PFSK-1 (cell line): ENCODE data around the gene ALDH3A1.

Experiments used
- FOXP2 ChIP-seq: optimal IDR thresholded peaks from 2 replicates; pipeline ENCODE3; 2011; ENCODE audit warnings: borderline replicate concordance, control low read depth, inconsistent platforms; ENCODE audit not compliant: insufficient read depth; ENCODE audit errors: extremely low read length, extremely low read depth
- POLR2AphosphoS5 ChIP-seq: IDR thresholded peaks from 2 replicates; pipeline ENCODE4 v1.6.1; 2012; ENCODE audit warnings: low read depth, mild to moderate bottlenecking, control low read depth, low read length, moderate library complexity
- SIN3A ChIP-seq: IDR thresholded peaks from 2 replicates; pipeline ENCODE4 v1.6.1; 2012; ENCODE audit warnings: mild to moderate bottlenecking, low read length, moderate library complexity, borderline replicate concordance; ENCODE audit not compliant: insufficient read depth
- TAF1 ChIP-seq: IDR thresholded peaks from 2 replicates; pipeline ENCODE4 v1.6.1; 2012; ENCODE audit warnings: low read length, control low read depth, borderline replicate concordance; ENCODE audit not compliant: insufficient read depth
- TF ChIP-seq, protein P1 (sequence below), 2 experiments: IDR thresholded peaks; 2 replicates each; pipeline versions ENCODE4 v1.6.1 to v1.8.0; 2011 to 2012; ENCODE audit warnings: low read depth in 2 of 2, low read length in 2 of 2, control low read depth in 1 of 2, inconsistent platforms in 1 of 2, mild to moderate bottlenecking in 1 of 2, moderate library complexity in 1 of 2; ENCODE audit not compliant: insufficient read depth in 1 of 2

Gene ALDH3A1

DNA sequence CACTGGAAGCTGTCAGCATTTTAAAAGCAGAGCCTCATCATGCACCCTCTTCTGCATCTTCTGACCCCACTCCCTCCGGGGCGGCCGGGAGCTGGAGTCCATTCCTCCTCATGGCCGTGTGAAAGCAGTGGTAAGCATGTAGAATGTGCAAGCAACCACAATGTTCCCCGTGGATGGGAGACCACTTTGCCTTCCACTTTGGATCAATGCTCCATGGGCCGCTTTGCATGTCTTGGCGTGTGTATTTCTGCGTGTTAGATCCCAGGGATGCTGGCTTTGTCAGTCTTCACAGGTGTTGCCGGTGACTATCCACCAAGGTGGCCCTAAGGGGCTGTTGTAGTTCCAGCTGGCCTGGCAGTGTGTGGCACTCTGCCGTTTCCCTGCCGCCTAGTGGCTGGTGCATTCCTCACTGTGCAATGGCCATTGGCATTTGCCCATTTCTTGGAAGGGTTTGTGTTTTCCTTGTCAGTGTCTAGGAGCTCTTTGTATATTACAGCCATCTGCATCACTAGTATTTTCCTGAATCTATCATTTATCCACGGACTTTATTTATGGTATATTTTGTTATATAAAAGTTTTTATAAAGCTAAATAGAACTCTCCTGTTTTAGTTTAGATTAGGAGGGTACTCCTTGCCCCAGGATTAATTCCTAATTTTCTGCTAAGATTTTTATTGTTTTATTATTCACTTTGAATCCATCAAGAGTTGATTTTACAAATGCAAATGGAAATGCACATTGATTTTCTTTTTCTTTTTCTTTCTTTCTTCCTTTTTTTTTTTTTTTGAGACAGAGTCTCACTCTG lies 5.8 kb upstream of the ALDH3A1 start:
- TF ChIP-seq, protein P1, sequence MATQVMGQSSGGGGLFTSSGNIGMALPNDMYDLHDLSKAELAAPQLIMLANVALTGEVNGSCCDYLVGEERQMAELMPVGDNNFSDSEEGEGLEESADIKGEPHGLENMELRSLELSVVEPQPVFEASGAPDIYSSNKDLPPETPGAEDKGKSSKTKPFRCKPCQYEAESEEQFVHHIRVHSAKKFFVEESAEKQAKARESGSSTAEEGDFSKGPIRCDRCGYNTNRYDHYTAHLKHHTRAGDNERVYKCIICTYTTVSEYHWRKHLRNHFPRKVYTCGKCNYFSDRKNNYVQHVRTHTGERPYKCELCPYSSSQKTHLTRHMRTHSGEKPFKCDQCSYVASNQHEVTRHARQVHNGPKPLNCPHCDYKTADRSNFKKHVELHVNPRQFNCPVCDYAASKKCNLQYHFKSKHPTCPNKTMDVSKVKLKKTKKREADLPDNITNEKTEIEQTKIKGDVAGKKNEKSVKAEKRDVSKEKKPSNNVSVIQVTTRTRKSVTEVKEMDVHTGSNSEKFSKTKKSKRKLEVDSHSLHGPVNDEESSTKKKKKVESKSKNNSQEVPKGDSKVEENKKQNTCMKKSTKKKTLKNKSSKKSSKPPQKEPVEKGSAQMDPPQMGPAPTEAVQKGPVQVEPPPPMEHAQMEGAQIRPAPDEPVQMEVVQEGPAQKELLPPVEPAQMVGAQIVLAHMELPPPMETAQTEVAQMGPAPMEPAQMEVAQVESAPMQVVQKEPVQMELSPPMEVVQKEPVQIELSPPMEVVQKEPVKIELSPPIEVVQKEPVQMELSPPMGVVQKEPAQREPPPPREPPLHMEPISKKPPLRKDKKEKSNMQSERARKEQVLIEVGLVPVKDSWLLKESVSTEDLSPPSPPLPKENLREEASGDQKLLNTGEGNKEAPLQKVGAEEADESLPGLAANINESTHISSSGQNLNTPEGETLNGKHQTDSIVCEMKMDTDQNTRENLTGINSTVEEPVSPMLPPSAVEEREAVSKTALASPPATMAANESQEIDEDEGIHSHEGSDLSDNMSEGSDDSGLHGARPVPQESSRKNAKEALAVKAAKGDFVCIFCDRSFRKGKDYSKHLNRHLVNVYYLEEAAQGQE (IDR thresholded peaks at IDR 0.05; ENCODE audit: insufficient read depth in 1 of 2, low read depth in 2 of 2, low read length in 2 of 2) = no peak
- TF ChIP-seq TAF1 (no peak), FOXP2 (no peak), POLR2AphosphoS5 (no peak), SIN3A (no peak)

DNA sequence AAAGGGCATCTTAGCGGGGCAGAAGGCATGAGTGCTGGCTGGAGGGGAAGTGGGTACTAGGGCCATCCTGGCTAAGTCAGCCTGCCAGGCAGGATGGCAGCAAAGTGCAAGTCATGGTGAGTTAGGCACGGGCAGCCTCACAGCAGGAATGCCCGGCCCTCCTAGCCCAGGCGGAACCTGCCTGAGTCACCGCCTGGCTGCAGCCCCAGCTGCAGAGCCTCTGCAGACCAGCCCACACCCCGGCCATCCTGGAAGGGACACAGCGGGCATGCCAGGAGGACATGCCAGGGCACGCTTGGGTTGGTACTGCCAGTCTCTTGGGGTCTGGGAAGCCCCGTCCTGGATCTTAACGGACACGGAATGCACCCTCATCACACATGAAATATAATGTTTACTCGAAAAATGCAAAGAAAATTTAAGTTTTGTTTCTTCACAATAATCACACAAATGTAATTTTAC lies 5.0 kb upstream of the ALDH3A1 start:
- no peak for TF ChIP-seq SIN3A
- TF ChIP-seq FOXP2 = no peak
- TF ChIP-seq POLR2AphosphoS5 = no peak
- no peak for TF ChIP-seq TAF1
- TF ChIP-seq, protein P1 (IDR thresholded peaks at IDR 0.05; ENCODE audit: insufficient read depth in 1 of 2, low read depth in 2 of 2, low read length in 2 of 2) = no peak

DNA sequence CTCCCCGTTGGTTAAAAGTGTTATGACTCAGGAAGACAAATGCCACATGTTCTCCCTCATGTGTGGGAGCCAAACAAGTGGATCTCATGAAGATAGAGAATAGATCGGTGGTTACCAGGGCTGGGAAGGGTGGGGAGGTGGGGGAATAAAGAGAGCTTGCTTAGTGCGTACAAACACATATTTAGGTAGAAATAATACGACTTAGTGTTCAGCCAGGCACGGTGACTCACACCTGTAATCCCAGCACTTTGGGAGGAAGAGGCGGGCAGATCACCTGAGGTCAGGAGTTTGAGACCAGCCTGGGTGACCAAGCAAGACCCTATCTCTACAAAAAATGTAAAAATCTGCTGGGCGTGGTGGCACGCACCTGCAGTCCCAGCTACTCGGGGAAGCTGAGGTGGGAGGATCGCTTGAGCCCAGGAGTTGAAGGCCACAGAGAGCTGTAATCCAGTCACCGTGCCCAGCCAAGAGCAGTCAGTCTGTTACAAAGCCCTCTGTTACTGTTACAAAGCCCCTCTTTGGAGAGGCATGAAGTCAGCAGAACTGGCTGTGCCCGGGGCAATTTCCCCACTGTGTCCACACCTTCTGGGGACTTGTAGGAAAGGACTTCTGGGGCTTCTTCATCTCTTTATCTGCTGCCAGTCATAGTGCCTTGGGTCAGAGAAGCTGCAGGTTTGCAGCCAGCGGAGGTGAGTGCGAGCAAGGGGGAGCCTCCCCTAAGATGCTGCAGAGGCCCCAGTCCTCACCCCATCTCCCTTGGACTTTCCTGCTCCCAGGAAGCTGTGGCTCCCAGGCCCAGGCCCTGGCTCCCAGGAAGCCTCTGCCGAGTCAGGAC lies 4.3 kb upstream of the ALDH3A1 start:
- TF ChIP-seq POLR2AphosphoS5 (no peak), SIN3A (no peak), FOXP2 (no peak)
- TF ChIP-seq, protein P1 (IDR thresholded peaks at IDR 0.05; ENCODE audit: insufficient read depth in 1 of 2, low read depth in 2 of 2, low read length in 2 of 2) = no peak

DNA sequence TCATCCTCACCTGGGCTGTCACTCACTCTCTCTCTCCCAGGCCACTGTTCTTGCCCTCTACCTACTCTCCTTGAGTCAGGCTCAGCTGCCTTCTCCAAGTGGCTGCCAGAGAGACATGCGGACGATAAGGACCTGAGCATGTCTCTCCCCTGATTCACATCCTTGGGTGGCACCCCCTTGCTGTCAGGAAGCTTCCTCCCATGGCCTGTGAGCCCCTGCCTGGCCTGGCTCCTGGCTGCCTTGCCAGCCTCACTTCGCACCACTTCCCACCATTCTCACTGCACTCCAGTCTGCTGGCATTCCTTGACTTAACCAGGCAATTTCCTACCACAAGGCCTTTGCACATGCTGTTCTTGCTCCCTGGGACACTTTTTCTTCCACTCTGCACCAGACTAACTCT lies 2.7 kb upstream of the ALDH3A1 start:
- no peak for TF ChIP-seq SIN3A
- TF ChIP-seq TAF1 = no peak
- TF ChIP-seq FOXP2 = no peak
- TF ChIP-seq, protein P1 (IDR thresholded peaks at IDR 0.05; ENCODE audit: insufficient read depth in 1 of 2, low read depth in 2 of 2, low read length in 2 of 2) = no peak
- no peak for TF ChIP-seq POLR2AphosphoS5
